ENCODE results near the gene DNLZ.

- TF ChIP-seq CTCF (IDR thresholded peaks at IDR 0.05) (no peak), NR3C1 (IDR thresholded peaks at IDR 0.05) (no peak), MAX (IDR thresholded peaks at IDR 0.05) (no peak), SMC3 (IDR thresholded peaks at IDR 0.05) (no peak), POLR2A (IDR thresholded peaks at IDR 0.05; ENCODE audit: low read length) (no peak), RNF2 (IDR thresholded peaks at IDR 0.05; ENCODE audit: borderline replicate concordance, low read depth) (no peak), POLR2AphosphoS2 (conservative IDR thresholded peaks at IDR 0.05; ENCODE audit: low read length) (no peak), REST (IDR thresholded peaks at IDR 0.05) (no peak), SREBF2 (IDR thresholded peaks at IDR 0.05) (no peak), EP300 (IDR thresholded peaks at IDR 0.05) (no peak)
These were observed 10.9 kb downstream of the DNLZ start for GRCh38 chr9:136352682-136353081.

Measured in A549 (cell line).